Stimulated activated CD4-positive, alpha-beta T cell treated with anti-CD3 and anti-CD28 coated beads, TNF-alpha, amount 100 ng/mL, for 24 hours (primary cell): Measurements from ENCODE around the gene HCN3.
"Not testable (repeated sequence)": the region's sequence is repeated elsewhere in the genome, so short reads cannot be mapped to it uniquely, and the experiment has no call there.

Experiments used
- DNase-seq, 3 experiments: peaks; one replicate each; pipeline ENCODE4 v3.0.0-alpha.2; 2020; ENCODE audit warnings: low read depth in 3 of 3

The HCN3 gene

GRCh38 chr1:155284476-155284875, 7.2 kb downstream of the HCN3 start:
- DNase-seq, result no peak

GRCh38 chr1:155285063-155285462, 7.8 kb downstream of the HCN3 start:
- DNase-seq, result no peak

- DNase-seq, result no peak
These were observed 8.4 kb downstream of the HCN3 start for GRCh38 chr1:155285631-155286044.

- no peak for DNase-seq
These were observed 9.3 kb downstream of the HCN3 start for GRCh38 chr1:155286544-155286943.

GRCh38 chr1:155287987-155288543, 10.8 kb downstream of the HCN3 start:
- DNase-seq, result no peak

- not testable (repeated sequence) for DNase-seq
These were observed 13.7 kb downstream of the HCN3 start for GRCh38 chr1:155291006-155291405.

GRCh38 chr1:155293086-155293749, 16.0 kb downstream of the HCN3 start:
- no peak for DNase-seq

GRCh38 chr1:155294520-155295182, 17.4 kb downstream of the HCN3 start:
- DNase-seq, result no peak

- no peak for DNase-seq
These were observed 18.1 kb downstream of the HCN3 start for GRCh38 chr1:155295183-155295941.

GRCh38 chr1:155295942-155296267, 18.6 kb downstream of the HCN3 start:
- DNase-seq, result no peak

GRCh38 chr1:155296661-155297060, 19.4 kb downstream of the HCN3 start:
- no peak for DNase-seq

- DNase-seq, result no peak
These were observed 20.1 kb downstream of the HCN3 start for GRCh38 chr1:155297384-155297783.

GRCh38 chr1:155300024-155300423, 22.8 kb downstream of the HCN3 start:
- no peak for DNase-seq

- DNase-seq, result no peak
These were observed 23.5 kb downstream of the HCN3 start for GRCh38 chr1:155300553-155301329.

GRCh38 chr1:155301342-155301841, 24.1 kb downstream of the HCN3 start, which contains the start of gene PKLR:
TSS of gene PKLR (minus strand) at chr1:155301438. CDS start at chr1:155301395, 43 bp downstream.
- no peak for DNase-seq

GRCh38 chr1:155304558-155305063, 27.3 kb downstream of the HCN3 start:
- DNase-seq, result no peak

GRCh38 chr1:155305881-155306391, 28.7 kb downstream of the HCN3 start:
- DNase-seq, result no peak

GRCh38 chr1:155307247-155307740, 30.0 kb downstream of the HCN3 start:
- no peak for DNase-seq

- DNase-seq, result peak; percentile 92 to 98 (median 96)
These were observed 31.5 kb downstream of the HCN3 start, which contains the start of gene FDPS for GRCh38 chr1:155308493-155309422. TSS of gene FDPS (plus strand) at chr1:155308866. CDS start at chr1:155309790, 924 bp downstream.
